ENCODE data around the gene ARGLU1. TPM values are rescaled to one million over a fixed set of nuclear protein-coding genes. Genes with fewer than 3 reads are reported as not detected.

ARGLU1 gene
- total RNA-seq, 1 donor from 2014 or later, result 90.9 TPM

DNA sequence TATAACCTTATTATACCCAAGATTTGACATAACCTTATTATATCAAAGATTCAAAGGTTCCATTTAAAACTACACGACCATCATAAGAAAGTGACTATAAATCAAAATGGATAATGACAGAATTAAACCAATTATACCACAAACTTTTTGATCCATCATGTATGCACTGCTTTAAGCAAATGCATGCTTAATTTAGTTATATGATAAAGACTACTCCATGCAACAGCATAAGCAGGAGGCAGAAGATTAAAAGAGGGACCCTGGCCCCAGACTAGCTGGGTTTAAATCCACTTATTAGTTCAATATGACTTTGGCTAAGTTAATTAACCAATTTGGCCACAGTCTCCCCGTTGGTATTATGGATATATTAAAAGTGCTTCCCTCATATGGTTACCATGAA, 43.8 kb downstream of the ARGLU1 start:
- DNase-seq, result no peak

DNA sequence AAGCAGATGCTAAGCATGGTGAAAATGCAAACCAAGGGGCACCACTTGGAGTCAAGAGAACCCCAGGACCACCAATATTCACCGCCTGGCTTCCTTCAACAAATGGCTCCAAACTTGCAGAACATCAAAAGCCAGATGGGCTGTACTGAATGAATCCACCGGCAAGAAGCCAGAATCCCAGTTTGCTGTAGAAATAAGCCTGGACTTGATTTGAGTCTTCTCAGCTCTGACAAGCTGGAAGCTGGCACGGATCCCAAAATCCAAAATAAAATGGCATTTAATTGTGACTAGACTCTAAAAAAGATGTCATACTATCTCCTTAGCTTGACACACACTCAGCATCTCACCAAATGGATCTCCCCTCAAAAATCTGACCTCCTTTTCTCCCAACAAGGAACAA, 44.4 kb downstream of the ARGLU1 start:
- DNase-seq, result peak; percentile 88

DNA sequence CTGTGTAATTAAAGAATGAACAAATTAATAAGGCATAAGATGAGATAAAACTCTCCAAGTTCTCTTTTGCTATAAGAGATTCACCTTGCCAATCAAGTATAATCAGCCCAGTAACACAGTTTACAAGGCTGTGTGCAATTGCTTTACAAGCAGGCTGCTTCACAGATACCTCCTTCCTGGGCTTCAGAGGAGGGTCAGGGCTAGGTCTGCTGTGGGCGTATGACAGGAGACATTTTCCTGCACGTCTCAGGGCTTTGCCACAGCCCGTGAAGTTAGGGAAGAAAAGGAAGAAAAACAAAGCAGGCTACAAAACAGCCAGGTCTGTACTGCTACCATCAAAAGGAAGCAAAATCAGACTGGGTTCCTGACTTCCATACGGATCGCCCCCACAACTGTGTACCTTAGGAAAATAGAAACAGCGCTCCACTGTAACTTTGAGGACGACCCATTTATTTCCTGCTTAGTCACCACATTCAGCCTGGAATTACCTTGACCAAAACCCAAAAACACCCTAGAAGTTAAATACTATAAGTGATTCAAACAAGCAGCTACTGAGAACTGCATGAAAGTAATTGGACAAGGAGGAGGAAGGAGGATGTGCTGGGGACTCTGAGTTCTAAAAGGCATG, 44.9 kb downstream of the ARGLU1 start:
- no peak for DNase-seq

DNA sequence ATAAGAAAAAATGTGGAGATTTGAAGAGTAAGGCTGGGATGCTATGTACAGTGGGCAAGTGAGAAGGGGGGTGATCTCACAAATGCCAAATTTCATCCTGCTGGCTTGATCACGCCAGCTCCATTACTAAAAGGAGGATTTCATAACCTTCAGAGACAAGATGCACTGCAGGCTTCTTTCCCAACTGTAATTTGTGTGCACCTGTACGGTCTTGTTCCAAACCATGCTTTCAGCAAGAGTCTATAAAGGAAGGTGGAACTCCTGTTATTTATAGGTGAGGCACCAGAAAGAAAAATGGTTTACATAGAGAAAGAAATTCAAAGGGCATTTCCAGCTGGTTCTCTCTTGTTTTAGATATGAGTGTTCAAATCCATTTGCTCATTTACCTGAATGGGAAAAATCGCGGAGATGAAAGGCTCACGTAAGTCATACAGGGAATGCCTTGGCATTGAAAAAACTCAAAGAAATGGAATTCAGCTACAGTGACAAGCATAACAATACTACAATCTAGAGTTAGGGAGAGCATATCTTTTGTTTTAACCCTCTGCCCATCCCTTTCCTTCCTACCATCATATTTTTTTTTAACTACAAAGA, 45.7 kb downstream of the ARGLU1 start:
- DNase-seq, result no peak

DNA sequence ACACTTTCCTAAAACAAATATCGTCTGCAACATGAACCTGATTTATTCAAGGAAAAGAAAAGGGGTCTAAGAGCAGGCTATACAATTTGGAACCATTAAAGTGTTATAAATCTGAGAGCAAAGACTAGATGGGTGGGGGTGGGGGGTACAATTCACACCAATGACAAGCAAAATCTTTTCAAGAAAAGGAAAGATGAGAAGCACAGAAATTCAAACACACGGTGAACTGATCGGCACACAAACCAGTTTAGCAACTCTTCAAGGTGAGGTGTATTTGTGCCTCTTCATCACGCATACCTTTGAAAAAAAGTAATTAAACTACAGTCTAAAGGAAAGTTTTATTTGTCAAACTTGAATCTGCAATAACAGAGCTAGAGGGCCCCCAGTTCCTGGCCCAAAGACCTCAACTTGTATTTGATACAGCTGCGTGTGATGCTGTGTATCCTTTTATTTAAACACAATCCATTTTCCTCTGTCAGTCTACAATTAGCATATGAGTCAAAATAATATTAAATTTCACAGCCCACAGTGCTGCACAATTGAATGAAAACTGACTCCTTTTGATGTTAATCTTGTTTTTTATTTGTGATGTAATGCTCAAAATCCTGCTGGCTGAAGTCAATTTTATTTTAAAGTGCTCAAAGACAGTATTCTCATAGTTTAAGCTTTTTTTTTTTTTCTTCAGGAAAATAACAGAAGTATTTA, 46.7 kb downstream of the ARGLU1 start:
- no peak for DNase-seq

DNA sequence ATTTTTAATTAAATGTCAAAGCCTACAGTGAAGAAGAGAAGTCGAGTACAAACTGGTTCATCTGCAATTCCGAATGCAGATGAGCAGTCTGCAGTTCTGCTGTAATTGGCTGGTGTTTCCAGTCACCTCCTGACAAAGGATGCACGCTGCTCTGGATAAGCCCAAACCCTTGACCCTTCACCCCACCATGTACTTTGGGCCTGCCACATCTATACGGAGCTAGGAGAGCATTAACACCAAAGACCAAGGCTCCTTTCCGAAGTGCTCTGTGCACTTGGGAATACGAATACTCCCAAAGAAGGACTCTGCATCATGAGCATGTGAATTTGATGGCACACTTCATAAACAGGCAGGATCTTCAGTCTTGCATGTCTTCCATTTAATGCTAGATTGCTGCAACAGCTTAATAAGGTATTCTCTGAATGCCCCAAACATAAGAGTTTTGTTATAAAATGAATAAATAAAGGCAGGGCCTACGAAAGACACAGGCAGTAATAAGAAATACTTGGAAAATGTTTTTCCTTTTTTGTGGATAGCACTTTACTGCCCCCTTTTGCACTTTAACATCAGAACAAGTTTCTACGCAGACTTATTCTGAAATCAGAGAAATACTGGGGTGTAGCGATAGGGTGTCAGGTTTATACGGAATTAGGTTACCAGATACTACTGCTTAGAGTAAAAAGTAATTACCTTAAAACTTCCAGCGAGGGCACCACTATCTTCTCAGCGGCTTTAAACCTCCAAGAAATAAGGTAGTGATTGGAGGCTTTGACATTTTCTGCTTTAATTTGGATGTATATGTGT, 47.5 kb downstream of the ARGLU1 start:
- DNase-seq, result peak; percentile 26

DNA sequence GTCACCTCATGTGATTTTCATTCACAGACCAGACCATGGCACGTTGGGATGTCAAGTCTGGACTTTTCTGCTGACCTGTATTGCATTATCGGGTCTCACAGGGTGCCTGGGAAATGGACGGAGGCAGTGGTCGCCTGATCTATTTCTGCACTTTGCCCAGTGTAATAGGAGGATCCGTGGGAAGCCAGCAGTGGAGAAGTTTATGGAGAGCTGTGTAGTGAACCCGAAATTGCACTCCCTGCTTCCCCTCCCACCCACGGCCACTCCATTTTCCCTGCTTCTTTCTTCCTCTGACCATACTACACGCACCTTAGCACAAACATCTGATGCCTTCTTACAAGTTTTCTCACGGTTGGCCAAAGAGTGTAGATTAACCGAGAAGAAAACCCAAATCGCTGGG, 49.4 kb downstream of the ARGLU1 start:
- no peak for DNase-seq

DNA sequence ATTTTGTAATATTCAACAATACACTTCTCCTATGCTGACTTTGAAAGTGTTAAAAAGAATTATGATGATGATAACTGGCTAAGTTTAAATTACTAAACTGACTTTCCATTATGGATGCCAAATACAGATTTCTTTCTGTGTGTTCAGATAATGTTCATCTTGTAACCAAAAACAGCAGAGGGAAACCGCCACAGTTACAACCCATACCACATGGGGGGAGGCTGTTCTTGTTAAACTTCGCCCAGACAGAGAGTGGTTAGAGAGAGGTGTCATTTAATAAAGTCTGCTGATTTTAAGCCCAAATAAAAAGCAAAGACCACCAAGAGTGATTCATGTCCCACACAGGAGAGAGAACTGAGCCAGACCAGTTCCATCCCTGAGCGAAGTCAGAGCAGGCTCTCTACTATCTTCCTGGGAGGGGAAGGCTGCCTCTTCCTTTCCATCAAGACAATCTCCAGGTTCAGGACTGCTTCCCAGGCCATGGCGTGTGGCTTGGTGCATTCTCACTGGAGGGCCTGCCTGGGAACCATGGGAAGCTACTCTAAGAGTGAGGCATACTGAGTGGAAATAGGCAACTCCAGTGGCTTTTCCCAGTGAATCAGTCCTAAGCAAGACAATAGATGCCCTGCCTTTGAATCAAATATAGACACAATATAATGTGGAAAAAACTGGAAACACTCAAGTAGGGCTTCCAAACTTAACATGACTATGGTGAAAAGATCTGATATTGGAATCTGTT, 50.7 kb downstream of the ARGLU1 start:
- peak; percentile 49 for DNase-seq

DNA sequence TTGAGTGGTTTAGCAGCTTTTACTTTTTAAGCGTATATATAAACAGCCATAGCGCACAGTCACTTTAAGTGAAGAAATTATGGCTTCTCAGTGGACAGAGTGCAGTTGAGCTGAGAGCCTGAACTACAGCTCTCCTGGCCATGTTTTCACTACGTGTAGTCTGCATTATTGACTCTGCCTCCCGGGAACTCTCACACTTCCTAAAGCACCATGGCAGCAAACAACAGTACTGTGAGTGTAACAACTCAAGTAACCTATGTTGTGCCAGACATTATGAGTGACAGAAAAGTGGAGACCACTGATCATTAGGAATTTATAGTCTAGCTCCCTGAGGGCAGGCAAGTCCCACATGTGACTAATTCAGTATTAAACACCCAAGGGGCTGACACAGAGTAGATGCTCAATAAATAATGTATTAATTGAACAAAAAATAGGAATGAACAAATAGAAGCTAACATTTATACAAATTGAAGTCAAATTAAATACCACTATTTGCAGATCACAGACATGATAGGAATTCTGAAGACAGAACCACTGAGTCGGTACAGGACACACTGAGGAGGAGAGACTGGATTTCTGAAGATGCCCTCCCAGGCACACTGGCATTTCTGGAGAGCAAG, 52.2 kb downstream of the ARGLU1 start:
- no peak for DNase-seq

DNA sequence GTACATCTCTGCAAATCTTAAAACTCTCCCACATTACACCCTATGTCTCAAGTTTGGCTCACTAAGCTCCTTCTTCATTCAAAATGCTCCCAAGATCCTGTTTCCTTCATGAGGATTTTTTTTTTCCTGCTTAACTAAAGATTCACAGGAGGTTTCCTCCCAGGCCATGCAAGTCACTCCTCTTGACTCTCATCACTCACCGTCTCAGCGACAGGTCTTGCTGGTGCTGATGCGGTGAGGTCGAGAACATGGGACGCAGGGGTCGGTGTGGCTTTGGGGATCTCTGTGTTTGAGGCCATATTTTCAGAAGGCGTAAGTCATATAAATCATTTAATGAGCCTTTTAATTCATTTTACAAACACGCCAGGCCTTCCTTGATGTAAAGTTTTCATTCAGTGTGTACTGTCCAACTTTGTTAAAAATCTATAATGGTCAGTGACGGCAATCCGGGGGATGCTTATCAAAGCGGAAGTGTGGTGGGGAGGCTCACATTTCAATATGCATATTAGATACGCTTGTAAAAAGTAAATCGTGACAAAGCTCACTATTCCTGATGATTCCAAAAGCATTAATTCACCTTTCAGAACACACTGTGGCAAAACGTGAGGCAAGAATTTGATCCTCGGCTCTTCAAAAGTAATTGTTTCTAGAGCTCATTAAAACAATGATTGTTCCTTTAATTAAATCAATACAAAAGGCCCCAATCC, 52.9 kb downstream of the ARGLU1 start:
- DNase-seq, result no peak

DNA sequence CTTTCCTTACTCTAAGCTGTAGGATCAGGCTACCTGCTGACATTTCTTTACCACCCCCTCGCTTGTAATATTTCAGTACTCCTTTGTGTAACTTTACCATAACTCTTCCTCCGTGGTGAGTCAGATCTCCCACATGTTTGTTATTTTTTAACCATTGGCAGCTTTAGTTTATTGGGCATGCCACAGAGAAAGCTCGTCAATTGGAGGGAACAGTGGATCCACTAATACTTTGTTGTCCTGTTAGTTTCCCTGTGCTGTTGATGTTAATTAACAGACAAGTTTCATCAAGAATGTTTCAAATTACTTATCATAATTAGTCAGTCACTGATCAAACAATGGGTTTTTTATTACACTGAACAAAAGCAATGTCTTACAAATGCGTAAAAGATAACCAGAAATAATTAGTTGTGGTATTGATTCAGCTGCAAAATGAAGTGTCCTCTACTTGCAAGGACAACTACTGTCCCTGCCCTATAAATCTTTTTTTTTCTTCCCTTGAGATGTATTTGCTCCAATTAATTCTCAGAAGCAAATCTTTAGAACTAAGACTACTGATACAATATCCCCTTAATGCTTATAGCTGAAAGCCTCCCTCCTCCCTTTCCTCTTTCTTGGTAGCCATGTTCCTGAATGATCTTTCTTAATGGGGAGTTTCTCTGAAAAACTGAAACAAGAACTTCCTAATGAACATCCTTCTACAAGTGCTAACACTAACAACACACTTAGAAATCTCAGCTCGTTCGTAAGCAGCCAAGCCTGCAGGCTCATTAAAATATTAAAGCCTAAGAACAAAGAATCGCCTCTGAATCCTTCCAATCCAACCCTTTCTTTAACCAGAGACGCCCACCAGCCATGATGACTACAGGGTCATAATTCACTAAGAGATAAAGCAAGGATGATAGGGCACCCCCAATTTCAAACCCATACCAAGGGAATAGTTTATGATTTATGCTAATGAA, 54.6 kb downstream of the ARGLU1 start:
- DNase-seq, result no peak

DNA sequence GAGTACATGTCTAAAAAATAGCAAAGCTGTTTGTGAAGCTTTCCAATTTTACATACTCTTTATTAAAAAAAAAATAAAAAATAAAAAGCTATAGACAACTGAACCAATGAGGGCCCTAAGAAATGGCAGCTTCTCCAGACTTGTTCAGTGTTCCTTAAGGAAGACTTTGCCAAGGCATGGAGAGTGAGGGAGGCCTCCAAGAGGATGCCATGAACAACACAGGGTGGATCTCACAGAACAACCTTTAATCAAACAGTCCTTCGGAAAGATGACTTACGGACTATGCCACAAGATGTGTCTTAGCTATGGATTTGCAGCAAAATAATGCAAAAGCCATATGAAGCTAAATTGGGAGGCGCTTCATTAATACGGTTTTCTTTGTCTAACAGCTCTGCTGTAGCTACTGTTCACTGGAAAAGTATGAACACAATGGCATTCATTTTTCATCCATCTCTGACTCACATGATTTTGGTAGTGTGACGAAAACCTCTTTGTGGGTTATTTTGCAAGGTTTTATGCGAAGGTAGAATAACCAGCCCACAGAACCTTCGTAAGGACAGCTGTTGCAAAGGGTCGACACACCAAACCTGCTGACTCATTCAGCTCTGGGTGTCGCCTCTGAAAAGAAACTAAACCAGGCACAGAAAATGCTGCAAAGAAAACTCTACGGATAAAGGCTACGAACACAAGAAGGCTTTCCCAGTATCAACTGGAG, 60.2 kb downstream of the ARGLU1 start:
- no peak for DNase-seq

DNA sequence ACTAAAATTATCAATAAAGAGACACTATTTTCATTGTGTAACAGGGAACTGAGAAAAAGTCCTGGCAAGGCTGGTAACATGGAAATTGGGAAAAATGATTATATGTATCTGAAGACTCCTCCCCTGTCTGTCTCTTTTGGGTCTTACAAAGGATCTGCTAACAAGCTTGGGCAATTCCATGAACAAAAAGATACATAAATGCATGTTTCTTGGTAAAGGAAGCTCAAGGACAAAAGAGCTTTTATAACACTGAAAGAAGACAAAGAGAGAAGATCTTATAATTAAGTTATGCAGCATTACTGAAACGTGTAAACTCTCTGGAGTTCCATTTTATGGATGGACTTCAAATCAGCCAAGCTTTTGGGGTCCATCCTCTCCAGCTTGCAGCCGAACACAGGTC, 61.7 kb downstream of the ARGLU1 start:
- no peak for DNase-seq

DNA sequence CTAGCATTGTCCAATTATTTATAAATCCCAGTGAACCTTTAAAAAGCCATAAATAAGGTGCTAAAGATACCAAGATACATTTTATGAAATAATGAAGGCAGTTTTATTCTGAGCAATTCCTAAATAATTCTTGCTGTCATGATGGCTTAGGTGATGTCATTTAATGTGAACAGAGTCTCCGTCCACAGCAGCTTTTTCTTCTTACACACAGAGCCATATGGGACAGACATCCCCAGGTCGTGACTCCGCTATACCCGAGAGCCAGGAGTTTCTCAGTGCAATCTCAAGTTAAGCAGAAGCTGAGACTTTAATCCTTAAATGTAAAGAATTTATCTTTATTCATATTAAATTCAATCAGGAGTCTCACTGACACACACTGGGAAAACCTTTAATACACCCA, 62.2 kb downstream of the ARGLU1 start:
- no peak for DNase-seq

DNA sequence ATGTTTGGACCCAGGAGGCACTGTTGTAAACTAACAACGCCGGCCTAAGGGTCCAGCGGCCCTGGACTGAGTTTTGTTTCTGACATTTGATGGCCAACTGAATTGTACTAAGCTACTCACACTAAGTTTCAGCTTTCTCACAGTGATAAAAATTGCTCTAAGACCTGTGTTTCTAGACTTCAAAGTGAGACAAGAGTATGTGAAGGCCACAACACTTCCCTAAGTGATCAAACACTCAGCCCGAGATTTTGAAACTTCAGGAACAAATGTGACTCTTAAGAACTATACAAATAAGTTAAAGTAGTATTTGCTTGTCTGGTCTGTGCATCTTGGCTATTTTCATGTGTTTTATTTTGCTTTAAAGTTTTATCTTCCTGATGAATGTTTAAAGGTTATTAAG, 62.6 kb downstream of the ARGLU1 start:
- DNase-seq, result no peak

DNA sequence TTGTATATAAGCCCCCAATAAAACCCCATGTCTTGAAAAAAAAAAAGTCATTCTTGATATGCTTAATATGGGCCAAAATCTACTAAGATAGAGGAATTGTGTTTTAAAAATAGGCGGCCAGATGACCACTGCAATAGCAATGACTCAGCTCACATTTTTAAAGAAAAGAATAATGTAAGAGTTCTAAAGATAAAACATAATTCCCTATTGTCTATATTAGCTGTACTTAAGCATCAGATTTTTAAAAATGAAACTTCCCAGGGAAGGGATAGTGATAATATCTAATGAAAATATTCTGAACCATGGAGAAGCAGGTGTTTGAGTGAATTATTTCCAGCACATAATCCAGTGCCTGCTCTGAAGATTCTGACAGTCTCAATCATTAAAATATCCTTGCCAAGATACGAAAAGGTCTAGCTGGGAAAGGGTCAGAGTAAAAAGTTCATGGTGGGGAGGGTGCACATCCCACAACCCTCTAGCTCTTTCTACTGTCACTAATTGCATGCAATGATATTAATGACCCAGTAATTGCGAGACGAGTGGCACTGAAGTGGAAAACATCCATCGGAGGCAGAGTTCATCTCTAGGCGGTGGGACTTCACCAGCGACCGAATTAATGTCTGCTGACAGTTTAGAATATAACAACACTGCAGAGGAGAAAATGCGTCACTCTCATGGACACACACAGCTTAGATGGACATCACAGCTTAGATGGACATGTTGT, 64.0 kb downstream of the ARGLU1 start:
- no peak for DNase-seq

DNA sequence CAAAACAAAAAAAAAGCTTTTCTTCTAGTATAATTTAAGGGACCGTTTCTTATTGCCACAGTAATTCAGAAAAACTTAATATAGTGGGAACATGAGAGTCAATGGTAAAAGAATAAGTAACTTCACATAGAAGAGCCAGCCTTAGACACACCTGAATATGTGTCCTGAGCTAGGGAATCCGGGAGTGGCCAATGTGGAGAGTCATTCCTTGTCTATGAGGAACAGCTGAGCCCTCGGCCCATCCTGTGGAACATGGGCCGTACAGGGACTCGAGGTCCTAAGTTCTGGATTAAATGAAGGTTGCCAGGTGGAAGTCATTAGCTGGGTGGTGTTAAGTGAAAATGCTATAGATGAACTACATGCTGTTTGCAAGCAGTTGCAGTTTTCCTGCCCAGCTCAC, 64.7 kb downstream of the ARGLU1 start:
- no peak for DNase-seq

DNA sequence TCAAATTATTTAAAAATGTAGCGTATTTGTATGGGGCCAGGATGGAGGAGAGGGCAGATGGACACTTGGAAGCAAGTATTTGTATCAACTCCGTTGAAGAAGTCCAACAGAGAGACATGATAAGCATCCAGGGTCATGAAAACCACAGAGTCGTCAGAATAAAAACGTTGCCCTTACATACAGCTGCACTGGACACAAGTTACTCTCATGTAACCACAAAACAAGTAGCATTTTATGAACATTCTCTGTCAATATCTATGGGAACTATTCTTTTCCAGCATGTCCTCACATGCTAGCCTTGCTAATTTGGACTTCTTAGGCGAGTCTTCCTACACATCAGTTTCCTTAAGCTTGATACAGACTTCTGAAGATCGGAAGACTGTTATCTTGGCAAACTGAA, 67.5 kb downstream of the ARGLU1 start:
- DNase-seq, result no peak

DNA sequence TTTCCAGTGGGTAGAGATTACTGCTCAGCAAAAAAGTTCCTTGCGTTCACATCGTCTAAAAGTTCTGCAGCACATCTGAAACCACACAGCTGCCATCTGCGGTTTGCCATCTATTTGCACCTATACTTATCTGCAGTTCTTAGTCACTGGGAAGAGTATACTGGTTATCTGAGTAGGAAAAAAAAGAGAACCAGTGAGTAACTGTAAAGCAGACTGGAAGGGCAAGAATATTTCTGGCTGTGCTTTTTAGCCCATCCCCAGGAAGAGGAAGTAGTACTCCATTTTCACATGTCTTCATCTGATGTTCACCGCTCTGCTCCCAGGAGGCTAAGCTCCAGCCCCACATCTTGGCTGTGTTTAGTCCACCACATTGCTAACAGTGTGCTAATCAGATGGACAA, 68.0 kb downstream of the ARGLU1 start:
- no peak for DNase-seq

All from skin of body (tissue), 2 donors.